ENCODE measurements around the gene DEPP1.

DEPP1 gene

GRCh38 chr10:44977287-44978212 is 1.1 kb downstream of the DEPP1 start:
- H3K36me3 ChIP-seq (ENCODE audit: insufficient read depth, low read length): no peaks in the 10 kb centered on the region
- WGBS: 84% methylated on average over 25 of the region's 25 CpGs
- no peak overlapping the region for H3K9ac ChIP-seq (ENCODE audit: low read depth, low read length)
- H3K27me3 ChIP-seq (ENCODE audit: insufficient read depth, low read length): no peaks in the 10 kb centered on the region
- H3K9me3 ChIP-seq (ENCODE audit: insufficient read depth, low read depth, low read length): no peaks in the 10 kb centered on the region
- H3K27ac ChIP-seq (ENCODE audit: low read depth, low read length): no peak overlapping the region
- no peak overlapping the region for H3K4me3 ChIP-seq (ENCODE audit: low read length)
- H3K4me1 ChIP-seq (ENCODE audit: insufficient read depth, low read length): peaks cover 52% of the 10 kb centered on the region

GRCh38 chr10:44976352-44977198 is 2.0 kb downstream of the DEPP1 start:
- H3K4me1 ChIP-seq (ENCODE audit: insufficient read depth, low read length): peaks cover 52% of the 10 kb centered on the region
- WGBS: 88% methylated on average over 9 of the region's 9 CpGs

GRCh38 chr10:44975431-44976331 is 2.9 kb downstream of the DEPP1 start:
- H3K4me3 ChIP-seq (ENCODE audit: low read length): peak overlapping the region; percentile 67
- H3K9me3 ChIP-seq (ENCODE audit: insufficient read depth, low read depth, low read length): no peaks in the 10 kb centered on the region
- H3K27ac ChIP-seq (ENCODE audit: low read depth, low read length): peak overlapping the region; percentile 54; the same call in 1 of the 2 replicates
- H3K27me3 ChIP-seq (ENCODE audit: insufficient read depth, low read length): no peaks in the 10 kb centered on the region
- no peaks in the 10 kb centered on the region; the same call in 1 of the 2 replicates for H3K36me3 ChIP-seq (ENCODE audit: insufficient read depth, low read length)
- WGBS: 19% methylated on average over 10 of the region's 10 CpGs
- H3K4me1 ChIP-seq (ENCODE audit: insufficient read depth, low read length): peaks cover 48% of the 10 kb centered on the region
- peak overlapping the region; percentile 8; the same call in 1 of the 2 replicates for H3K9ac ChIP-seq (ENCODE audit: low read depth, low read length)

More at GRCh38 chr10:44976352-44977198, 2.0 kb downstream of the DEPP1 start:
- H3K9me3 ChIP-seq (ENCODE audit: insufficient read depth, low read depth, low read length): no peaks in the 10 kb centered on the region
- H3K4me3 ChIP-seq (ENCODE audit: low read length): no peak overlapping the region
- no peaks in the 10 kb centered on the region for H3K27me3 ChIP-seq (ENCODE audit: insufficient read depth, low read length)
- no peaks in the 10 kb centered on the region; the same call in 1 of the 2 replicates for H3K36me3 ChIP-seq (ENCODE audit: insufficient read depth, low read length)
- no peak overlapping the region for H3K9ac ChIP-seq (ENCODE audit: low read depth, low read length)
- H3K27ac ChIP-seq (ENCODE audit: low read depth, low read length): no peak overlapping the region

- Histone ChIP-seq H3K9ac (ENCODE audit: low read depth, low read length) (peak overlapping the region; percentile 67), H3K27ac (ENCODE audit: low read depth, low read length) (peak overlapping the region; percentile 74; the same call in 1 of the 2 replicates), H3K9me3 (ENCODE audit: insufficient read depth, low read depth, low read length) (no peaks in the 10 kb centered on the region), H3K4me1 (ENCODE audit: insufficient read depth, low read length) (peaks cover 39% of the 10 kb centered on the region), H3K36me3 (ENCODE audit: insufficient read depth, low read length) (no peaks in the 10 kb centered on the region; the same call in 1 of the 2 replicates), H3K4me3 (ENCODE audit: low read length) (peak overlapping the region; percentile 67), H3K27me3 (ENCODE audit: insufficient read depth, low read length) (no peaks in the 10 kb centered on the region)
- 7% methylated on average over 42 of the region's 46 CpGs for WGBS
Observed at GRCh38 chr10:44974628-44975430, 3.8 kb downstream of the DEPP1 start.

GRCh38 chr10:44974082-44974627 is 4.5 kb downstream of the DEPP1 start:
- H3K27ac ChIP-seq (ENCODE audit: low read depth, low read length): peak overlapping the region; percentile 45; the same call in 1 of the 2 replicates
- H3K27me3 ChIP-seq (ENCODE audit: insufficient read depth, low read length): no peaks in the 10 kb centered on the region
- H3K4me1 ChIP-seq (ENCODE audit: insufficient read depth, low read length): peaks cover 33% of the 10 kb centered on the region
- H3K36me3 ChIP-seq (ENCODE audit: insufficient read depth, low read length): no peaks in the 10 kb centered on the region; the same call in 1 of the 2 replicates
- H3K9ac ChIP-seq (ENCODE audit: low read depth, low read length): no peak overlapping the region
- H3K9me3 ChIP-seq (ENCODE audit: insufficient read depth, low read depth, low read length): no peaks in the 10 kb centered on the region
- whole genome bisulfite sequencing: 46% methylated on average over 7 of the region's 7 CpGs
- H3K4me3 ChIP-seq (ENCODE audit: low read length): peak overlapping the region; percentile 67

GRCh38 chr10:44973323-44974081 is 5.1 kb downstream of the DEPP1 start:
- WGBS: 46% methylated on average over 18 of the region's 18 CpGs
- no peak overlapping the region for H3K9ac ChIP-seq (ENCODE audit: low read depth, low read length)
- no peaks in the 10 kb centered on the region; the same call in 1 of the 2 replicates for H3K36me3 ChIP-seq (ENCODE audit: insufficient read depth, low read length)
- H3K4me1 ChIP-seq (ENCODE audit: insufficient read depth, low read length): peaks cover 28% of the 10 kb centered on the region
- no peak overlapping the region for H3K27ac ChIP-seq (ENCODE audit: low read depth, low read length)
- no peaks in the 10 kb centered on the region for H3K27me3 ChIP-seq (ENCODE audit: insufficient read depth, low read length)
- no peaks in the 10 kb centered on the region for H3K9me3 ChIP-seq (ENCODE audit: insufficient read depth, low read depth, low read length)
- H3K4me3 ChIP-seq (ENCODE audit: low read length): no peak overlapping the region

- H3K36me3 ChIP-seq (ENCODE audit: insufficient read depth, low read length): no peaks in the 10 kb centered on the region; the same call in 1 of the 2 replicates
- H3K27ac ChIP-seq (ENCODE audit: low read depth, low read length): no peak overlapping the region
- no peaks in the 10 kb centered on the region for H3K27me3 ChIP-seq (ENCODE audit: insufficient read depth, low read length)
- no peak overlapping the region for H3K9ac ChIP-seq (ENCODE audit: low read depth, low read length)
- 86% methylated on average over 6 of the region's 6 CpGs for WGBS
- H3K4me1 ChIP-seq (ENCODE audit: insufficient read depth, low read length): peaks cover 22% of the 10 kb centered on the region
- H3K4me3 ChIP-seq (ENCODE audit: low read length): no peak overlapping the region
- no peaks in the 10 kb centered on the region for H3K9me3 ChIP-seq (ENCODE audit: insufficient read depth, low read depth, low read length)
Observed at GRCh38 chr10:44972874-44973306, 5.7 kb downstream of the DEPP1 start.

GRCh38 chr10:44971935-44972757 is 6.5 kb downstream of the DEPP1 start:
- H3K4me3 ChIP-seq (ENCODE audit: low read length): no peak overlapping the region
- peaks cover 27% of the 10 kb centered on the region for H3K4me1 ChIP-seq (ENCODE audit: insufficient read depth, low read length)
- H3K27ac ChIP-seq (ENCODE audit: low read depth, low read length): no peak overlapping the region
- H3K9ac ChIP-seq (ENCODE audit: low read depth, low read length): no peak overlapping the region
- H3K9me3 ChIP-seq (ENCODE audit: insufficient read depth, low read depth, low read length): no peaks in the 10 kb centered on the region
- H3K36me3 ChIP-seq (ENCODE audit: insufficient read depth, low read length): no peaks in the 10 kb centered on the region; the same call in 1 of the 2 replicates
- WGBS: 96% methylated on average over 12 of the region's 12 CpGs
- no peaks in the 10 kb centered on the region for H3K27me3 ChIP-seq (ENCODE audit: insufficient read depth, low read length)
